Prostate gland (tissue), 2 donors: Measurements from ENCODE around the gene R3HDM4.

ENCODE experiments used
- POLR2A ChIP-seq: fragments of 450-650 bp; IDR thresholded peaks from one replicate; pipeline ENCODE4 v1.6.1; 2016; ENCODE audit warnings: antibody characterized with exemption, mild to moderate bottlenecking
- POLR2AphosphoS5 ChIP-seq: sonication (generic); formaldehyde crosslinking; IDR thresholded peaks from one replicate; pipeline ENCODE4 v1.6.1; 2017; ENCODE audit warnings: antibody characterized with exemption
- TF ChIP-seq, protein P1 (sequence below), 4 experiments: fragments of 200-600 bp in 2 of 4; fragments of 450-650 bp in 2 of 4; sonication (generic) in 2 of 4; IDR thresholded peaks; 1 replicate in 3 of 4; 2 replicates in 1 of 4; pipeline ENCODE4 v1.5.1; 2016 to 2019; ENCODE audit warnings: antibody characterized with exemption in 4 of 4, mild to moderate bottlenecking in 2 of 4, moderate library complexity in 2 of 4

DNA sequence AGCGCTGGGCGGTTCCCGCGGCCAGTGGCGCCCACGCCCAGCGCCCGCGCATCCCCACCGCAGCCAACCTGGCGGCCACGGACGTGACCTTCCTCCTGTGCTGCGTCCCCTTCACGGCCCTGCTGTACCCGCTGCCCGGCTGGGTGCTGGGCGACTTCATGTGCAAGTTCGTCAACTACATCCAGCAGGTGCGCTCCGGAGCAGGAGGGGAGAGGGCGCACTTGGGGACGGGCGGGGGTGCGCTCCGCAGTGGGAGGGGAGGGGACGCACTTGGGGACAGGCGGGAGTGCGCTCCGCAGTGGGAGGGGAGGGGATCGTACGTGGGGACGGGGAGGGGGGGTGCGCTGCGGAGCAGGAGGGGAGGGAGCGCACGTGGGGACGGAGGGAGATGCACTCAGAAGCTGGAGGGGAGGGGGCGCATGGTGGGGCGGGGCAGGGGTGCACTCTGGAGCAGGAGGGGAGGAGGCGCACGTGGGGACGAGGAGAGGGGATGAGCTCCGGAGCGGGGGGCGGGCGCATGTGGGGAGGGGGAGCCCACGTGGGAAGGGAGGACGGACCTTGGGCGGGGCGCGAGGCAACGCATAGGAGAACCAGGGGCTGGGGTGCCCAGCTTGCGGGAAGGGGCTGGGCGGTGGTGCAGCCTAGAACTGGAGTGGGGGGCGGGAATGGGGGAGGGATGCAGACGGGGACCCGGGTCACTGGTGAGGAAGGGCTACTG, 5.6 kb upstream of the R3HDM4 start:
- TF ChIP-seq, protein P1, sequence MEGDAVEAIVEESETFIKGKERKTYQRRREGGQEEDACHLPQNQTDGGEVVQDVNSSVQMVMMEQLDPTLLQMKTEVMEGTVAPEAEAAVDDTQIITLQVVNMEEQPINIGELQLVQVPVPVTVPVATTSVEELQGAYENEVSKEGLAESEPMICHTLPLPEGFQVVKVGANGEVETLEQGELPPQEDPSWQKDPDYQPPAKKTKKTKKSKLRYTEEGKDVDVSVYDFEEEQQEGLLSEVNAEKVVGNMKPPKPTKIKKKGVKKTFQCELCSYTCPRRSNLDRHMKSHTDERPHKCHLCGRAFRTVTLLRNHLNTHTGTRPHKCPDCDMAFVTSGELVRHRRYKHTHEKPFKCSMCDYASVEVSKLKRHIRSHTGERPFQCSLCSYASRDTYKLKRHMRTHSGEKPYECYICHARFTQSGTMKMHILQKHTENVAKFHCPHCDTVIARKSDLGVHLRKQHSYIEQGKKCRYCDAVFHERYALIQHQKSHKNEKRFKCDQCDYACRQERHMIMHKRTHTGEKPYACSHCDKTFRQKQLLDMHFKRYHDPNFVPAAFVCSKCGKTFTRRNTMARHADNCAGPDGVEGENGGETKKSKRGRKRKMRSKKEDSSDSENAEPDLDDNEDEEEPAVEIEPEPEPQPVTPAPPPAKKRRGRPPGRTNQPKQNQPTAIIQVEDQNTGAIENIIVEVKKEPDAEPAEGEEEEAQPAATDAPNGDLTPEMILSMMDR (IDR thresholded peaks at IDR 0.05) = no peak
- TF ChIP-seq POLR2A = no peak
- TF ChIP-seq POLR2AphosphoS5 = no peak
